ENCODE data around the gene TBX2.
"Not testable (repeated sequence)": the region's sequence is repeated elsewhere in the genome, so short reads cannot be mapped to it uniquely, and the experiment has no call there.

The TBX2 gene

GRCh38 chr17:61442136-61442775, 42.6 kb downstream of the TBX2 start:
- peaks cover 79% of the 10 kb centered on the region for H3K27me3 Mint-ChIP-seq
- H3K27ac Mint-ChIP-seq: no peak overlapping the region
- H3K4me1 Mint-ChIP-seq: no peaks in the 10 kb centered on the region
- peaks cover 12% of the 10 kb centered on the region for H3K9me3 Mint-ChIP-seq
- H3K4me3 Mint-ChIP-seq: no peak overlapping the region
- H3K36me3 Mint-ChIP-seq: peaks cover 9% of the 10 kb centered on the region
- no peak for ATAC-seq

- peaks cover 4% of the 10 kb centered on the region for H3K36me3 Mint-ChIP-seq
- peaks cover 7% of the 10 kb centered on the region for H3K9me3 Mint-ChIP-seq
- peaks cover 72% of the 10 kb centered on the region for H3K27me3 Mint-ChIP-seq
- no peak overlapping the region for H3K27ac Mint-ChIP-seq
- ATAC-seq: no peak
- H3K4me3 Mint-ChIP-seq: no peak overlapping the region
- no peaks in the 10 kb centered on the region for H3K4me1 Mint-ChIP-seq
Measured at GRCh38 chr17:61442878-61443474, 43.3 kb downstream of the TBX2 start.

GRCh38 chr17:61443475-61443882, 43.8 kb downstream of the TBX2 start:
- Mint-ChIP-seq H3K36me3 (peaks cover 4% of the 10 kb centered on the region), H3K27ac (no peak overlapping the region), H3K9me3 (peaks cover 7% of the 10 kb centered on the region), H3K27me3 (peaks cover 68% of the 10 kb centered on the region), H3K4me1 (no peaks in the 10 kb centered on the region), H3K4me3 (no peak overlapping the region)
- ATAC-seq: no peak

GRCh38 chr17:61444075-61444474, 44.4 kb downstream of the TBX2 start:
- H3K27ac Mint-ChIP-seq: no peak overlapping the region
- H3K27me3 Mint-ChIP-seq: peaks cover 64% of the 10 kb centered on the region
- no peak overlapping the region for H3K4me3 Mint-ChIP-seq
- peaks cover 4% of the 10 kb centered on the region for H3K36me3 Mint-ChIP-seq
- no peak for ATAC-seq
- peaks cover 7% of the 10 kb centered on the region for H3K9me3 Mint-ChIP-seq
- H3K4me1 Mint-ChIP-seq: no peaks in the 10 kb centered on the region

GRCh38 chr17:61444831-61445230, 45.2 kb downstream of the TBX2 start:
- Mint-ChIP-seq H3K4me1 (no peaks in the 10 kb centered on the region), H3K27ac (no peak overlapping the region), H3K9me3 (peaks cover 5% of the 10 kb centered on the region), H3K27me3 (peaks cover 64% of the 10 kb centered on the region), H3K4me3 (no peak overlapping the region), H3K36me3 (peaks cover 4% of the 10 kb centered on the region)
- ATAC-seq: no peak

- H3K4me3 Mint-ChIP-seq: no peak overlapping the region
- ATAC-seq: no peak
- no peaks in the 10 kb centered on the region for H3K4me1 Mint-ChIP-seq
- H3K36me3 Mint-ChIP-seq: no peaks in the 10 kb centered on the region
- H3K27me3 Mint-ChIP-seq: peaks cover 64% of the 10 kb centered on the region
- no peak overlapping the region for H3K27ac Mint-ChIP-seq
- H3K9me3 Mint-ChIP-seq: no peaks in the 10 kb centered on the region
Measured at GRCh38 chr17:61447358-61447757, 47.7 kb downstream of the TBX2 start.

GRCh38 chr17:61448042-61448441, 48.4 kb downstream of the TBX2 start:
- no peak for ATAC-seq
- Mint-ChIP-seq H3K9me3 (no peaks in the 10 kb centered on the region), H3K4me3 (no peak overlapping the region), H3K27me3 (peaks cover 64% of the 10 kb centered on the region), H3K27ac (no peak overlapping the region), H3K4me1 (peaks cover 5% of the 10 kb centered on the region), H3K36me3 (no peaks in the 10 kb centered on the region)

GRCh38 chr17:61449140-61449539, 49.5 kb downstream of the TBX2 start:
- peaks cover 13% of the 10 kb centered on the region for H3K4me1 Mint-ChIP-seq
- H3K27ac Mint-ChIP-seq, H3K4me3 Mint-ChIP-seq, ATAC-seq, H3K36me3 Mint-ChIP-seq, H3K9me3 Mint-ChIP-seq: not testable (repeated sequence)
- H3K27me3 Mint-ChIP-seq: peaks cover 68% of the 10 kb centered on the region

- Mint-ChIP-seq H3K4me3 (no peak overlapping the region), H3K27me3 (peaks cover 68% of the 10 kb centered on the region), H3K4me1 (peaks cover 16% of the 10 kb centered on the region), H3K36me3 (peaks cover 5% of the 10 kb centered on the region), H3K27ac (no peak overlapping the region), H3K9me3 (peaks cover 4% of the 10 kb centered on the region)
- ATAC-seq: no peak
Measured at GRCh38 chr17:61449707-61450640, 50.3 kb downstream of the TBX2 start.

- Mint-ChIP-seq H3K9me3 (peaks cover 4% of the 10 kb centered on the region), H3K27ac (no peak overlapping the region), H3K27me3 (peaks cover 70% of the 10 kb centered on the region), H3K36me3 (peaks cover 5% of the 10 kb centered on the region), H3K4me1 (peaks cover 23% of the 10 kb centered on the region), H3K4me3 (no peak overlapping the region)
- ATAC-seq: no peak
Measured at GRCh38 chr17:61450641-61451537, 51.2 kb downstream of the TBX2 start.

GRCh38 chr17:61451538-61452300, 52.1 kb downstream of the TBX2 start:
- Mint-ChIP-seq H3K27me3 (peaks cover 72% of the 10 kb centered on the region), H3K36me3 (peaks cover 5% of the 10 kb centered on the region), H3K4me1 (peaks cover 24% of the 10 kb centered on the region), H3K9me3 (peaks cover 4% of the 10 kb centered on the region), H3K4me3 (no peak overlapping the region), H3K27ac (no peak overlapping the region)
- peak; percentile 35 for ATAC-seq

GRCh38 chr17:61452301-61453290, 53.0 kb downstream of the TBX2 start, which contains the start of gene TBX4:
Gene TBX4, plus strand, starts transcription at chr17:61452422. Its CDS starts 4,069 bp downstream, at chr17:61456491.
- Mint-ChIP-seq H3K4me1 (peaks cover 32% of the 10 kb centered on the region), H3K36me3 (peaks cover 5% of the 10 kb centered on the region), H3K27me3 (peaks cover 81% of the 10 kb centered on the region), H3K4me3 (peak within 1 kb of the TSS; percentile 1), H3K9me3 (peaks cover 4% of the 10 kb centered on the region), H3K27ac (no peak within 1 kb of the TSS)
- ATAC-seq: no peak

Data from stimulated activated memory B cell treated with anti-CD40 and anti-IgM and Interleukin-4, amounts not matched to agents 10 μg/mL and 1 μg/mL and 100 μg/mL, for 72 hours (primary cell).